ENCODE results near the gene TMEM120B. TPM values are rescaled to one million over a fixed set of nuclear protein-coding genes. Genes with fewer than 3 reads are reported as not detected.

TMEM120B gene
- total and polyA plus RNA-seq, 2 experiments from 2014 or later = 4.7 to 10.7 TPM

- Histone ChIP-seq H3K27me3 (replicated peaks; ENCODE audit: insufficient read depth) (no peaks in the 10 kb centered on the region), H3K27ac (peak overlapping the region; percentile 99), H3F3A (ENCODE audit: insufficient read depth) (peaks cover 42% of the 10 kb centered on the region), H2AFZ (no peak overlapping the region), H3K9ac (peak overlapping the region; percentile 99), H3K79me2 (ENCODE audit: insufficient read depth) (peaks cover 56% of the 10 kb centered on the region), H3K4me3 (peak overlapping the region; percentile 80), H3K9me2 (ENCODE audit: insufficient read depth) (no peaks in the 10 kb centered on the region), H3K4me2 (ENCODE audit: unreplicated experiment) (peak overlapping the region; percentile 74), H3K36me3 (ENCODE audit: low read depth) (no peaks in the 10 kb centered on the region), H3K4me1 (ENCODE audit: insufficient read depth) (peaks cover 43% of the 10 kb centered on the region), H4K20me1 (ENCODE audit: insufficient read depth) (no peaks in the 10 kb centered on the region), H3K9me3 (ENCODE audit: low read depth) (no peaks in the 10 kb centered on the region)
- 32 to 35% methylated on average over 10 of the region's 10 CpGs for WGBS, 2 experiments (ENCODE audit: low coverage in 1 of 2, low lambda C conversion rate in 2 of 2, missing lambda C conversion rate in 2 of 2)
- in situ Hi-C loops (cut with MboI) = no loop called here
- no peak for TF ChIP-seq EZH2phosphoT487 (IDR thresholded peaks at IDR 0.05; ENCODE audit: insufficient read depth, low read depth)
- TF ChIP-seq EZH2 (IDR thresholded peaks at IDR 0.05; ENCODE audit: insufficient read depth, poor library complexity, severe bottlenecking) = no peak
- DNase-seq = peak; percentile 18
Measured at GRCh38 chr12:121798787-121799155, 86.2 kb downstream of the TMEM120B start.

DNA sequence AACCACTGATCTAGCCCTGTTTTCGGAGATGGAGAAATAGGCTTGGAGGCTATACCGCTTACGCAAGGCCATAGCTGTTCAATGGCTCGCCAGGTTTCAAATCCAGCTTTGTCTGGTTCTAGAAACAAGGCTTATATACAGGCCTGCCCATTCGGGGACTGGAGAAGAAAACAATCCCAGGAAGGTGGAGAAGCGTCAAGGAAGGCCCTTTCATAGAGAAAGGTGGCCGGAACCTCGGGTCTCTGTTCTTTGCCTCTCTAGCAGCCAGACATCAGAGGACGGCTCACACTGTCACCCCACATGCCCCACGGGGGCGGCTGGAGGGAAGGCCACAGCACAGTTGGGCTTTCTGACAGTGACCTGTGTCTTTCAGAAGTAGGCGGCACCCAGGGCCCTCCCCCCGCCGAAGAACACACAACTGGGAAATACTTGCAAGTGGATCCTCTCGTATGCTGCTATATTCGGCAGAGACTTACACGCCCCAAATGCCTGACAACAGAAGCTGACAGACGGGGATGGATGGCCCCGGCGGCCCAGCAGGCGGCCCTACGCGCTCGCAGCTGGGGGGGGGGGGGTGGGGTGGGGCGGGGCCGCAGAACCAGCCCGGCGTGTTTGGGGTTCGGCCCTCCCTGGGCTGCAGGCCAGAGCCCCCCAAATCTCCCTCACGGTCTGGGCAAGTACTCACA is 86.7 kb downstream of the TMEM120B start:
- in situ Hi-C loops (cut with MboI) = no loop called here
- no peaks in the 10 kb centered on the region for H3K27me3 ChIP-seq (replicated peaks; ENCODE audit: insufficient read depth)
- H3K4me3 ChIP-seq = peak overlapping the region; percentile 80
- H4K20me1 ChIP-seq (ENCODE audit: insufficient read depth) = no peaks in the 10 kb centered on the region
- TF ChIP-seq EZH2phosphoT487 (IDR thresholded peaks at IDR 0.05; ENCODE audit: insufficient read depth, low read depth) (no peak), EZH2 (IDR thresholded peaks at IDR 0.05; ENCODE audit: insufficient read depth, poor library complexity, severe bottlenecking) (no peak)
- peaks cover 56% of the 10 kb centered on the region for H3K79me2 ChIP-seq (ENCODE audit: insufficient read depth)
- peak overlapping the region; percentile 92 for H3K4me2 ChIP-seq (ENCODE audit: unreplicated experiment)
- 8 to 16% methylated on average over 18 to 30 of the region's 30 CpGs for WGBS, 2 experiments (ENCODE audit: low coverage in 1 of 2, low lambda C conversion rate in 2 of 2, missing lambda C conversion rate in 2 of 2)
- H3F3A ChIP-seq (ENCODE audit: insufficient read depth) = peaks cover 42% of the 10 kb centered on the region
- no peaks in the 10 kb centered on the region for H3K9me2 ChIP-seq (ENCODE audit: insufficient read depth)
- H3K27ac ChIP-seq = peak overlapping the region; percentile 99
- DNase-seq = peak; percentile 90
- peaks cover 43% of the 10 kb centered on the region for H3K4me1 ChIP-seq (ENCODE audit: insufficient read depth)
- peak overlapping the region; percentile 99 for H3K9ac ChIP-seq
- H3K9me3 ChIP-seq (ENCODE audit: low read depth) = no peaks in the 10 kb centered on the region
- no peak overlapping the region for H2AFZ ChIP-seq
- H3K36me3 ChIP-seq (ENCODE audit: low read depth) = no peaks in the 10 kb centered on the region

GRCh38 chr12:121799842-121800693 is 87.5 kb downstream of the TMEM120B start:
- DNase-seq = peak; percentile 97
- no peaks in the 10 kb centered on the region for H3K9me3 ChIP-seq (ENCODE audit: low read depth)
- H3K9ac ChIP-seq = peak overlapping the region; percentile 99
- H3K79me2 ChIP-seq (ENCODE audit: insufficient read depth) = peaks cover 63% of the 10 kb centered on the region
- no peaks in the 10 kb centered on the region for H3K36me3 ChIP-seq (ENCODE audit: low read depth)
- WGBS, 2 experiments (ENCODE audit: low coverage in 1 of 2, low lambda C conversion rate in 2 of 2, missing lambda C conversion rate in 2 of 2) = 1% methylated on average over 24 to 54 of the region's 84 CpGs
- H3K4me3 ChIP-seq = peak overlapping the region; percentile 80
- TF ChIP-seq EZH2 (IDR thresholded peaks at IDR 0.05; ENCODE audit: insufficient read depth, poor library complexity, severe bottlenecking) (no peak), EZH2phosphoT487 (IDR thresholded peaks at IDR 0.05; ENCODE audit: insufficient read depth, low read depth) (no peak)
- in situ Hi-C loops (cut with MboI) = no loop called here
- peak overlapping the region; percentile 99 for H3K27ac ChIP-seq
- peaks cover 38% of the 10 kb centered on the region for H3K4me1 ChIP-seq (ENCODE audit: insufficient read depth)
- peaks cover 42% of the 10 kb centered on the region for H3F3A ChIP-seq (ENCODE audit: insufficient read depth)
- H3K27me3 ChIP-seq (replicated peaks; ENCODE audit: insufficient read depth) = no peaks in the 10 kb centered on the region
- H2AFZ ChIP-seq = no peak overlapping the region
- peak overlapping the region; percentile 92 for H3K4me2 ChIP-seq (ENCODE audit: unreplicated experiment)
- no peaks in the 10 kb centered on the region for H3K9me2 ChIP-seq (ENCODE audit: insufficient read depth)
- no peaks in the 10 kb centered on the region for H4K20me1 ChIP-seq (ENCODE audit: insufficient read depth)

GRCh38 chr12:121800694-121801594 is 88.4 kb downstream of the TMEM120B start:
- H3K36me3 ChIP-seq (ENCODE audit: low read depth) = no peaks in the 10 kb centered on the region
- H3K4me1 ChIP-seq (ENCODE audit: insufficient read depth) = peaks cover 40% of the 10 kb centered on the region
- H3K9ac ChIP-seq = peak overlapping the region; percentile 99
- H3K27me3 ChIP-seq (replicated peaks; ENCODE audit: insufficient read depth) = no peaks in the 10 kb centered on the region
- no peak for TF ChIP-seq EZH2 (IDR thresholded peaks at IDR 0.05; ENCODE audit: insufficient read depth, poor library complexity, severe bottlenecking)
- no peak for TF ChIP-seq EZH2phosphoT487 (IDR thresholded peaks at IDR 0.05; ENCODE audit: insufficient read depth, low read depth)
- DNase-seq = peak; percentile 93
- in situ Hi-C loops (cut with MboI) = no loop called here
- H3K27ac ChIP-seq = peak overlapping the region; percentile 99
- H3K79me2 ChIP-seq (ENCODE audit: insufficient read depth) = peaks cover 63% of the 10 kb centered on the region
- WGBS, 2 experiments (ENCODE audit: low coverage in 1 of 2, low lambda C conversion rate in 2 of 2, missing lambda C conversion rate in 2 of 2) = 1 to 2% methylated on average over 48 to 65 of the region's 86 CpGs
- peaks cover 42% of the 10 kb centered on the region for H3F3A ChIP-seq (ENCODE audit: insufficient read depth)
- 0 out of 2 replicates have a peak overlapping the region, but pooled peaks have one; percentile 3 for H2AFZ ChIP-seq
- H3K9me3 ChIP-seq (ENCODE audit: low read depth) = no peaks in the 10 kb centered on the region
- H3K9me2 ChIP-seq (ENCODE audit: insufficient read depth) = no peaks in the 10 kb centered on the region
- H3K4me2 ChIP-seq (ENCODE audit: unreplicated experiment) = peak overlapping the region; percentile 98
- peak overlapping the region; percentile 80 for H3K4me3 ChIP-seq
- no peaks in the 10 kb centered on the region for H4K20me1 ChIP-seq (ENCODE audit: insufficient read depth)
